Measurements from ENCODE around the gene NAB1.

The NAB1 gene

GRCh38 chr2:190637281-190637734, 11.6 kb upstream of the NAB1 start:
- no peak for DNase-seq

GRCh38 chr2:190637903-190638618, 10.8 kb upstream of the NAB1 start:
- no peak for DNase-seq

- no peak for DNase-seq
Measured at GRCh38 chr2:190640117-190640516, 8.8 kb upstream of the NAB1 start.

GRCh38 chr2:190641469-190641868, 7.4 kb upstream of the NAB1 start:
- DNase-seq: no peak

GRCh38 chr2:190646780-190647522, 1.9 kb upstream of the NAB1 start:
- DNase-seq: no peak

- peak; percentile 92 for DNase-seq
Measured at GRCh38 chr2:190648289-190649034, 421 bp upstream of the NAB1 start.

- DNase-seq: no peak
Measured at GRCh38 chr2:190649798-190650390, 1.0 kb downstream of the NAB1 start.

- DNase-seq: no peak
Measured at GRCh38 chr2:190651413-190651812, 2.5 kb downstream of the NAB1 start.

GRCh38 chr2:190653231-190653630, 4.3 kb downstream of the NAB1 start:
- DNase-seq: no peak

- DNase-seq: no peak
Measured at GRCh38 chr2:190653931-190654330, 5.0 kb downstream of the NAB1 start.

- no peak for DNase-seq
Measured at GRCh38 chr2:190655113-190655512, 6.2 kb downstream of the NAB1 start.

GRCh38 chr2:190655570-190655969, 6.7 kb downstream of the NAB1 start:
- no peak for DNase-seq

- no peak for DNase-seq
Measured at GRCh38 chr2:190656301-190656700, 7.4 kb downstream of the NAB1 start.

- DNase-seq: no peak
Measured at GRCh38 chr2:190657474-190658255, 8.8 kb downstream of the NAB1 start.

GRCh38 chr2:190659553-190659952, 10.7 kb downstream of the NAB1 start:
- no peak for DNase-seq

- DNase-seq: no peak
Measured at GRCh38 chr2:190662754-190663153, 13.9 kb downstream of the NAB1 start.

- DNase-seq: no peak
Measured at GRCh38 chr2:190663348-190663747, 14.5 kb downstream of the NAB1 start.

- DNase-seq: no peak
Measured at GRCh38 chr2:190663839-190664238, 15.0 kb downstream of the NAB1 start.

- no peak for DNase-seq
Measured at GRCh38 chr2:190664240-190664639, 15.4 kb downstream of the NAB1 start.

GRCh38 chr2:190666895-190667294, 18.0 kb downstream of the NAB1 start:
- no peak for DNase-seq

- no peak for DNase-seq
Measured at GRCh38 chr2:190668892-190669291, 20.0 kb downstream of the NAB1 start.
